Superior temporal gyrus (tissue), 1 donor: ENCODE data around the gene COASY.
A peak's percentile ranks its signal among the peaks of the same experiment; 100 is the strongest.
"Not testable (repeated sequence)": the region's sequence is repeated elsewhere in the genome, so short reads cannot be mapped to it uniquely, and the experiment has no call there.

Experiments
- DNase-seq: peaks from one replicate; pipeline ENCODE4 v3.0.0-alpha.2; 2016; ENCODE audit errors: extremely low spot score

The COASY gene

GRCh38 chr17:42531455-42532354 is 30.2 kb upstream of the COASY start:
- peak; percentile 67 for DNase-seq

- no peak for DNase-seq
Measured at GRCh38 chr17:42535155-42536047, 26.5 kb upstream of the COASY start.

GRCh38 chr17:42536048-42536371 is 25.9 kb upstream of the COASY start, which contains the start of gene NAGLU:
Gene NAGLU (plus strand): TSS chr17:42536241. CDS start chr17:42536273, 32 bp downstream.
- peak; percentile 94 for DNase-seq

- DNase-seq, result peak; percentile 79
Measured at GRCh38 chr17:42536372-42537155, 25.4 kb upstream of the COASY start.

GRCh38 chr17:42537156-42537805 is 24.7 kb upstream of the COASY start:
- no peak for DNase-seq

GRCh38 chr17:42537826-42538451 is 24.0 kb upstream of the COASY start:
- DNase-seq, result no peak

- no peak for DNase-seq
Measured at GRCh38 chr17:42538482-42538881, 23.5 kb upstream of the COASY start.

- DNase-seq, result not testable (repeated sequence)
Measured at GRCh38 chr17:42540558-42540957, 21.4 kb upstream of the COASY start.

GRCh38 chr17:42541041-42541833 is 20.7 kb upstream of the COASY start:
- DNase-seq, result no peak

GRCh38 chr17:42543190-42544079 is 18.5 kb upstream of the COASY start:
- DNase-seq, result peak; percentile 41

GRCh38 chr17:42544874-42545283 is 17.1 kb upstream of the COASY start:
- no peak for DNase-seq

GRCh38 chr17:42545755-42546505 is 16.0 kb upstream of the COASY start:
- not testable (repeated sequence) for DNase-seq

GRCh38 chr17:42547001-42547461 is 14.9 kb upstream of the COASY start:
- DNase-seq, result no peak

GRCh38 chr17:42547698-42548069 is 14.3 kb upstream of the COASY start:
- DNase-seq, result no peak

GRCh38 chr17:42548070-42548837 is 13.7 kb upstream of the COASY start:
- no peak for DNase-seq

- no peak for DNase-seq
Measured at GRCh38 chr17:42548993-42549755, 12.8 kb upstream of the COASY start.

- not testable (repeated sequence) for DNase-seq
Measured at GRCh38 chr17:42552736-42553135, 9.2 kb upstream of the COASY start, which contains the start of gene HSD17B1. Gene HSD17B1 (plus strand): TSS chr17:42552923. CDS start chr17:42552934, 11 bp downstream.
